Stimulated activated CD8-positive, alpha-beta memory T cell treated with anti-CD3 and anti-CD28 coated beads, Interleukin-15, amount 100 ng/mL, for 1 hour (primary cell): ENCODE data around the gene PPM1E.
"Not testable (repeated sequence)": the region's sequence is repeated elsewhere in the genome, so short reads cannot be mapped to it uniquely, and the experiment has no call there.

Experiments
- DNase-seq: peaks from one replicate; pipeline ENCODE4 v3.0.0-alpha.2; 2020; ENCODE audit warnings: low read depth

The PPM1E gene

DNA sequence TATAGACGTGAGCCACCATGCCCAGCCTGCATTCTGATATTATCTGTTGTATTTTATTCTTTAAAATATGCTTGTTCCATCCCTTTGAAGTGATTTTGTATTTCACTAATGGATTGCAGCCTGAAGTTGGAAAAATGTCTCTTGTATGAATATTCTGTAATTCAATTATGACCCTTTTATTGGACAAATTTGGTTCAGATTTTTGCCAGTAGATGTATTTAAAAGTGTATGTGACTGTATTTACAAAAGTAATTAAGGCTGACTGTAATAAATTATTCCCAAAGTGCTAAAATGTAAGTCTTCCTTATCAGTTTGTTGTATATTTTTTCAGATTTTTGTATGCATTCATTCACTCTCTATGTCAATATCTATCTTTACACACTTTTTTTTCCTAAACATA lies 23.8 kb downstream of the PPM1E start:
- no peak for DNase-seq

DNA sequence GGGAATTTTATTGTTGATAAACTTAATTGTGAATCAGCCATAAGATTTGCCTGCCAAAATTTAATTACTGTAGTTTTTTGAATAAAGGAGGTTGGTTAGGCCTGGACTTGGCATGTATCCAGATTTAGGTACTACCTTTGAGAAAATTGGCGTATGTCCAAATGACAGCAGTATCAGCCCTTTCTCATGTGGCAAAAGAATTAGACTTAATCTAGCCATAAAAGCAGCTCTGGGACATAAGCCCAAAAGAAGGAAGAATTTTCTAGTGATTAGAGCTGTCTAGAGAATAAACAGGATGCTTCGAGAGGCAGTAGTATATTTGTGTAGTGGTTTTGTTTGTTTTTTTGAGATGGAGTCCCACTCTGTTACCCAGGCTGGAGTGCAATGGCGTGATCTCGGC lies 27.7 kb downstream of the PPM1E start:
- no peak for DNase-seq

DNA sequence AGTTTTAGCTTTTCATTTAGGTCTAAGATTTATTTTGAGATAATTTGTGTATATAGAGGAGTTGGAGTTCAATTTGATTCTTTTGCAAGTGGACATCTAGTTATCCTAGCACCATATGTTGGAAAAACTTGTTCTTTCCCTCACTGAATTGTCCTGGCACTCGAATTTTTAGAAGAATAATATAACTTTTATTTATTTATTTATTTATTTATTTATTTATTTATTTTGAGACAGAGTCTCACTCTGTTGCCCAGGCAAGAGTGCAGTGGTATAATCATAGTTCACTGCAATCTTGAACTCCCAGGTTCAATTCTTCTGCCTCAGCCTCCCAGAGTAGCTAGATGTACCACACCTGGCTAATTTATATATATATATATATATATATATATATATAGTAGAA lies 29.4 kb downstream of the PPM1E start:
- DNase-seq: no peak

DNA sequence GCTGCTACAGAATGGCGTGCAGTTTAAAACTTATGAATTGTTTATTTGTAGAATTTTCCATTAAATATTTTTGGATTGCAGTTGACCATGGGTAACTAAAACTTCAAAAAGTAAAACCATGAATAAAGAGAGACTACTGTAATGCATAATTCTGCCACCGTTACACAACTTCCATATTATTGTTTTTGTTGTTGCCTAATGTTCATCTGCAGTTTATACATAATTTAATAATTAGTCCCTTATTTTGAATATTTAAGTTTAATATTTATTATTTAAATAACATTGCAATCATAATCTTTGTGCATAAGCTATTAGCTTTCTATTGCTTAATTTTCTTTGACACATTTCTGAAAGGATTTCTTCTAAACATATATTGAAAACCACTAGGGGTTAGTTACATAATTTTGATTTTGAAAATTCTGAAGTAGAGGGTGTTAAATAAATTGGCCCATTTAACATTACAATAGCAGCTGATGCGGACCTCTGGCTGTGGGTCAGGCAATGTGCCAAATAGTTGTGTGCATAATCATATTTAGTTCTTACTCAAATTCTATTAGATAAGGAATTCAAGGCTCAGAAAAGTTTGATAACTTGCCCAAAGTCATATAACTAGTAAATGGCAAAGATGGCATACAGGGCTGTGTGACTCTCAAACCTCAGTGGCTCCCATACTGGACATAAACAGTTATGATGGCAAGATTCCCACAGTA lies 31.1 kb downstream of the PPM1E start:
- no peak for DNase-seq

DNA sequence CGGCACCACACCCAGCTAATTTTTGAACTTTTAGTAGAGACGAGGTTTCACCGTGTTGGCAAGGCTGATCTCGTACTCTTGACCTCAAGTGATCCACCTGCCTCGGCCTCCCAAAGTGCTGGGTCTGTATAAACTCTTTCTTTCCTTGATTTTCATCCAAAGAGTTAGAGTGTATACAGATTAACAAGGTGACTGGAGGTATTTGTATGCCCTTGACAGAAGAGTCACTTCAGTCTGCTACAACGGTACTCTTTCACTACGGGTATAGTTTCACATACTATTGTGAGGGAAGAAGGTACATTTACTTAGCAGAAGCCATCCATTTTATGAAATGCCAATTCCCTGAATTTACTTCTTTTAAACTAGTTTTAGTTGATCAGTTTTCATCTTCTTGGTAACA lies 32.5 kb downstream of the PPM1E start:
- DNase-seq: no peak

DNA sequence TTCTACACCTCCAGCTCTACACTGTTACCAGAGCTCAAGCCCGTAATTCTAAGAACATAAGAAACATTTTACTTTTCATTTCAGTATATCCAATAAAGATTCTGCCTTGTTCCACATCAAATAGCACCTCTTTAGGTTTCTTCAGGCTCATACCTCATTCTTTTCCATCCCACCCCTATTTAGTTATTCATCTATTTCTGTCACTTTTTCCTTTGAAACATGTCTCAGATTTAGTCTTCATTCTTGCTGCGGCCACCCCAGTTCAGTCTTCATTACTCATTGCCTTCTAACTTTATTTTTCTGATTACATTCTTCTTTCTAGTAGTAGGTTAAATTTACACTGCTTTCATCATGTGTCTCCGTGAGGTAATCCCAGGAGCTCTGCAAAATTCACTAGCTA lies 33.5 kb downstream of the PPM1E start:
- no peak for DNase-seq

DNA sequence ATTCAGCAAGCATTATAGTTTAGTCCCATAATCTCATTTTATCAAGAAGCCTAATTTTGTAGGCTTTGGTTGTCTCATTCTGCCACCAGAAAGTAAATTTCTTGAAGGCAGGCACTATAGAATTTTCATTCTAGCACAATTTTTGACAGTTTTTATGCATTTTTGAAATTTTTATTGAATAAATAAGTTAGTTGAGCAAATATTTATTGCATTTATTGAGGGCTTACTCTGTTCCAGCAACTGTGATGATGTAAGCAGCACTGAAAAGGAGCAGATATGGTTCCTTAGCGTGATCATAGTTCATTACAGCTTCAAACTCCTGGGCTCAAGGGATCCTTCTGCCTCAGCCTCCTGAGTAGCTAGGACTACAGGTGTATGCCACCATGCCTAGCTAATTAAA lies 34.2 kb downstream of the PPM1E start:
- DNase-seq: no peak

DNA sequence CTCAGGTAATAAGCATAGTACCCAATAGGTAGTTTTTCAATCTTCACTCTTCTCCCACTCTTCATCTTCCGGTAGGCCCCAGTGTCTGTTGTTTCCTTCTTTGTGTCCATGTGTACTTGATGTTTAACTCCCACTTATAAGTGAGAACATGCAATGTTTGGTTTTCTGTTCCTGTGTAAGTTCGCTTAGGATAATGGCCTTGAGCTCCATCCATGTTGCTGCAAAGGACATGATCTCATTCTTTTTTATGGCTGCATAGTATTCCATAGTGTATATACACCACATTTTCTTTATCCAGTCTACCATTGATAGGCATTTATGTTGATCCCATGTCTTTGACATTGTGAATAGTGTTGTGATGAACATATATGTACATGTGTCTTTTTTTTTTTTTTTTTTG lies 38.9 kb downstream of the PPM1E start:
- not testable (repeated sequence) for DNase-seq

DNA sequence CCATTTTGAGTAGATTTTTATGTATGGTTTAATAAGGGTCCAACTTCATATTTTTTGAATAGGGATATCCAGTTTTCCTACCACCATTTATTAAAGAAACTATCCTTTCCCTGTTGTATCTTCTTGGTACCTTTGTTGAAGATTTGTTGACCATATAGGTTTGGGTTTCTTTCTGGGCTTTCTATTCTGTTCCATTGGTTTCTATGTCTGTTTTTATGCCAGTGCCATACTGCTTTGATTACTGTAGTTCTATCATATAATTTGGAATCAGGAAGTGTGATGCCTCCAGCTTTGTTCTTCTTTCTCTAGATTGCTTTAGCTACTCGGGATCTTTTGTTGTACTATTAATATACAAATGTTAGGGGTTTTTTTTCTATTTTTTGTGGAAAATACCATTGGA lies 46.5 kb downstream of the PPM1E start:
- DNase-seq: no peak

DNA sequence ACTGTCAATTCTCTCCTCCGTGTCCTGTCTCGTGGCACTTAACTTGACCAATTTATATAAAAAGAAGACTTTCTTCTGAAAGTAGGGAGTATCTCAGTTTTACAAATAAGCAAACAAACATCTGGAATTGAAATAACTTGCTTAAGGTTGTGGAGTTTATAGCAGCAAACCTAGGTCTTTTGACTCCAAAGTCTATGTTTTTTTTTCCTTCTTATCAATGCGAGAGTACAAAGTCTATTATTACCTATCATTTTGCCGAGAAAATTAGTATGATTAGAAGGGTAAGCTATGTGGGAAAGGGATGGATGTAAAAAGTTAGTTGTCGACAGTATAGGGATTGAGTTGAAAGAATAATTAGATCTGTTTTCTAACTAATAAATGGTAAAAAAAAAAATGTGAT lies 50.4 kb downstream of the PPM1E start:
- DNase-seq: no peak

DNA sequence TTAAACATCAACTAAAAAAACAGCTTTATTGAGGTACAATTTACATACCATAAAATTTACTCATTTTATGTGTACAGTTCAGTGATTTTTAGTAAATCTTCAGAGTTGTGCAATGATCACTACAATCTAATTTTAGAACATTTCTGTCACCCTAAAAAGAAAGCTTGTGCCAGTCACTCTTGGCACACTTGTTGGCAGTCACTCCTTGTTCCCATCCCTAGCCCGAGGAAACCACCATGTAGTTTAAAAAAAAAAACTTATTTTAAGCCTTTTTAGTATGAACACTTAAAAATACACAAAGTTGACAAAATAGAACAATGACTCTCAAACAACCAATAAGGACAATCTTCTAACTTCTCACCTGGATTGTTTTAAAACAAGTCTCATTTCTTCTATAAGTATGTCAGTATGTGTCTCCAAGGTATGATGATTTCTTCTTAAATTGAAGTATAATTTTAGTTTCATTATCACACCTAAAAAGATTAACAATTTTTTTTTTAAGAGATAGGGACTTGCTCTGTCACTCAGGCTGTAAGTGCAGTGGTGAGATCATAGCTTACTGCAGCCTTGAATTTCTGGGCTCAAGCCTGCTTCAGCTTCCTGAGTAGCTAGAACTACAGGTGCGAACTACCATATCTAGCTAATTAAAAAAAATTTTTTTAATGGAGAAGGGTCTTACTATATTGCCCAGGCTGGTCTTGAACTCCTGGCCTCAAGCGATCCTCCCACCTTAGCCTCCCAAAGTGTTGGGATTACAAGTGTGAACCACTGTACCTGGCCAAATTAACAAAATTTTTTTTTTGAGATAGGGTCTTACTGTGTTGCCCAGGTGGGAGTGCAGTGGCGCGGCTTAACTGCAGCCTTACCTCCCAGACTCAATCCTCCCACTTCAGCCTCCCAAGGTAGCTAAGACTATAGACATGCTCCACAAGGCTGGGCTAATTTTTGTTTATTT lies 53.2 kb downstream of the PPM1E start:
- DNase-seq: no peak

DNA sequence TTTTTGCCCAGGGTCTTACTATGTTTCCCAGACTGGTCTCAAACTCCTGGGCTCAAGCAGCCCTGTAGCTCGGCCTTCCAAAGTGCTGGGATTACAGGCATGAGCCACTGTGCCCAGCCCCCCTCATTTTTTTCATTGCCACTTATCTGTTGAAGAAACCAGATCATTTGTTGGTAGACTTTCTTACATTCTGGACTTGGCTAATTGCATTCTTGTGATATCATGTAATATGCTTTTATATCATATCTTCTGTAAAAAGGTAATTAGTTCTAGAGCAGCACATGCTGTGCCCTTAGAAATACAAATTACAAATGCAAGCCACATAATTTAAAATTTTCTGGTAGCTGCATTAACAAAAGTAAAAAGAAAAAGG lies 53.9 kb downstream of the PPM1E start:
- no peak for DNase-seq

DNA sequence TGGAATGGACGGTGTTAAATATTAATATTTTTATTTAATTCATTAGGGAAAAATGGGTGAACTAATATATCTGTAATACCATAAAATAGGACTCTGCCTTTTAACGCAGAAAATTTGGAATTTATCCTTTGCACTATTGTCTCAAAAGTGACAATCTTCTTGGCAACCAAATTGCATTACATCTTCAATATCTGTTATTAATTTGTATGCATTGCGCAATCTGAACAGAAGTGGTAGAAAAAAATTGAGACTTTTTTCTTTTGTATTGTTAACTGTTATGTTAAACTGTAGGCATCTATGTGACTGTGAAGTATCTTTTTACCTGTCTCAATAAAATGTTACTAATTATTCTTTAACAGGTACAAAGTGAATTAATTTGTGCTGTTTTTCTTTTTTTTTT lies 55.6 kb downstream of the PPM1E start:
- DNase-seq: no peak

DNA sequence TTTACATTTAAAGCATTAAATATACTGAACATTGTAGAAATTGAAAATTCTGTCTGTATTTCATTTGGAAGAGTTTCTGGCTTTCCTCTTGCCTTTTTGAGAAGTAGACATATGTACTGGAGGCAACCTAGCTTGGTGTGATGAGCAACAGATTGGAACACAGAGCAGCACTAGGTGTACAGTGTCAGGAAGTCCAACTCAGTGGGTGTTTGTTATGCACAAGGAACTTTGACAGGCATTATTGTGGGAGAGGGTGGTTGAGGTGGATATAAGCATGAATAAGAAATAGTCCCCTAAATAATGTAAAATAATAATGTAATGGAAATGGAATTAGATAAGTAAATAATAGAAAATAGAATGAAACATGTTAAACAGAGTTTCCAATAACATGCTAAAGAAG lies 58.1 kb downstream of the PPM1E start:
- no peak for DNase-seq

DNA sequence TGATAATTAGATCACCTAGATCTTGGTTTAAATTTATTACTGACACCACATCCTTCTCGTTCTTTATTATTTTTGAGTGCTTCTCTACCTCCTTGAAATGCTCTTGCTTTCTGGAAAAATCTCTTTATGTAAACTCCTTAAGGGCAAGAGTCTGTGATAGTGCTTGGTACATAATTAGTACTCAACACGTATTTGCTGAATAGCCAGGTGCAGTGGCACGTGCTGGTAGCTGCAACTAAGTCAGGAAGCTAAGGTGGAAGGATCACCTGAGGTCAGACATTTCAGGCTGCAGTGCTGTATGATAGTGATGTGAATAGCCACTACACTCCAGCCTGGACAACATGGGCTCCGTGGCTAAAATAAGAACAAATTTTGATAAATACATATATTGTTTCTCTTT lies 63.0 kb downstream of the PPM1E start:
- DNase-seq: no peak

DNA sequence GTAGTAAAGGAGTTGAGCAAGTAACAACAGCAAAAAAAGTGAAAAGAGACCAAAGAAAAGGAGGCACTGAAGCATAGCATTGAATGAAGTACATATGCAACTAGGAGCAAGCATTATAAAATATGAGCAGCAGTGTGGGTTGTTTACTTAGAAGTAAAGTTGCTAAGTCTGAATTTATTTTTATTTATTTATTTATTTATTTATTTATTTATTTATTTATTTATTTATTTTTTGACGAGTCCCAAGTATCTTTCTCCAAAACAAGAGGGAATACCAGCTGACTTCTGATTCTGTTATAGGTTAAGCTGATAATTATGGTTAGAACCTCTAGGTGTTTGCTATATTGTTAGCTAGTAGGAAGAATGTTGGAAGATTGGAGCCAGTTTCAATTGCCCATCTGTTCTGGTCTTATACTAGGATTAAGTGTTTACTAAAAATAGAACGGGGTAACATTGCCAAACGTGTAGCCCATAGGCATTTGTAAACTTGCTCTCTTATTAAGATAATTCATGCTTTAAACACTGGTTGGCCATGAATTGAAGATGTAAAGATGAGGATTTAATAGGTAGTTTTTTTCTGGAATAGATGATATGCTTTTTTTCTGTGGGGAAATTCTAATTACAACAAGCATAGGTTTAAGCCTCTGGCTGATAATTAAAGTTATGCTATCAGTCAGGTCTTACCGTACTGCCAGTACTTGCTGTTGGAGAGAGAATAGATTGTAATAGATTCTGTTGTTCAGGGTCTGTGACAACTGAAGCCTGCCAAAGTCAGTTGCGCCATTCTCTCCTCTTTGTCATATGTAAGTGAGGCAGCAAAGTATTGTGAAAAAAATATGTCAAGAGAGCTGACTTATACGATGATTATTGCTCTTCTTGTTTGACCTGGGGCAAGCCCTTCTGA lies 66.7 kb downstream of the PPM1E start:
- DNase-seq: no peak

DNA sequence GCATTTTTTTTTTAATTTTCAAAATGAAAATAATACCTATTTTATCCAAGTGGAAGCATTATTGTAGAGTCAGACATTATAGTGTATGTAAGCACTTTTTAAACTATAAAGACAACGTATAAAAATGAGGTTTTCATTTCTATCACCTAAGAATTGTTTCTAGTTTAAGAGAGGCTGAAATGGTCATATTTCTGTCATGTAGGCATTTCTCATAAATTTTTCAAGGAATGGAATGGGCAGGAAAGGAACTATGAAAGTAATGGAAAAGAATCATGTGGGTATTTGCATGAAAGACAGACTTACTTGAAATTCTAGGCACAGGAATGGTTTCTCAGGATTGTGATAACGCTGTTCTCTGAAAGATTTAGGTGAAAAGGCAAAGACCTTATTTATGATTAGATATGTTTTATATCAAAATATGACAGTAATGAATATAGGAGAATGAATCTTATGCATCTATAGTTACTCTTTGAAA lies 67.4 kb downstream of the PPM1E start:
- DNase-seq: no peak

DNA sequence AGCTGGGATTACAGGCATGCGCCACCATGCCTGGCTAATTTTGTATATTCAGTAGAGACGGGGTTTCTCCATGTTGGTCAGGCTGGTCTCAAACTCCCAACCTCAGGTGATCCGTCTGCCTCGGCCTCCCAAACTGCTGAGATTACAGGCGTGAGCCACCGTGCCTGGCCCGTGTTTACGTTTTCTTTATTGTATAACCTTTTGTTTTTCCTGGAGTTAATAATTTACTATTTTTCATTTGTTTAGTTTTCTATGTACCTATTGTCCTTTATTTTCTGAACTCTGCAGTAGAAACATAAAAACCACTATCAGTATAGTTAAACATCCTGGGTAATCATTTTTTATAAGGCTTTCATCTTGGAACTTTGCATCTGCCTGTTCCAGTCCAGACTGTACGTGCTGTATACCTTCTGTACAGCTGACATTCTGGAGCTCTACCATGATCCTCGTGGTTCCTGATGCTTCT lies 73.6 kb downstream of the PPM1E start:
- no peak for DNase-seq

DNA sequence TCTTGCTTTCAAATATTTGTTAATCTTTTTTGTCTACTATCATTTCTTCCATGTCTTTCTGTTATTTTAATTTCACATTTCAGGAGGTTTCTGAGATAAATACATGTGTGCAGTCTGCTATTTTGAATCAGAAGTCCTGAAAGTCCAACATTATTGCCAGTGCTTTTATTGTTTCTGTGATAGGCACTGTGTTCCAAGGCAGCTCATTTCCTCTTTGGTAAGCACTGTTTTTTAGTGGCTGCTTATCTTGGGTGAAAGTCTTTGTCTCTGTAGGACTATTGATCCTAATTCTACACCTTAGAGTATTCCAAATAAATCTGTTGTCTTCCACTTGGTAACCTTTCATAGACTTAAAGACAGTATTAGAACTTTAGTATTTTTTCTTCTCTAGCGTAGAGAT lies 76.1 kb downstream of the PPM1E start:
- no peak for DNase-seq

DNA sequence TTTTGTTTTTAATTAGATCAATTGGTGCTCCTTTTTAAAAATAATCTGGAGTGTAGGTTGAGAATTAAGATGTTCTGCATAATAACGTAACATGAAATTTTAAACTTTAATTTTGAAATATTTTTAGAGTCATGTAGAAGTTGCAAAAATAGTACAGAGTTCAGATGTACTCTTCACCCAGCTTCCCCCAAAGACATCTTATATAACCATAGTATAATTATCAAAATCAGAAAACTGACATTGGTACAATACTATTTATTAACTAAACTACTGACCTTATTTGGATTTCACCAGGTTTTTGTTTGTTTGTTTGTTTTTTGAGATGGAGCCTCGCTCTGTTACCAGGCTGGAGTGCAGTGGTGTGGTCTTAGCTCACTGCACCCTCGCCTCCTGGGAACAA lies 76.9 kb downstream of the PPM1E start:
- no peak for DNase-seq

DNA sequence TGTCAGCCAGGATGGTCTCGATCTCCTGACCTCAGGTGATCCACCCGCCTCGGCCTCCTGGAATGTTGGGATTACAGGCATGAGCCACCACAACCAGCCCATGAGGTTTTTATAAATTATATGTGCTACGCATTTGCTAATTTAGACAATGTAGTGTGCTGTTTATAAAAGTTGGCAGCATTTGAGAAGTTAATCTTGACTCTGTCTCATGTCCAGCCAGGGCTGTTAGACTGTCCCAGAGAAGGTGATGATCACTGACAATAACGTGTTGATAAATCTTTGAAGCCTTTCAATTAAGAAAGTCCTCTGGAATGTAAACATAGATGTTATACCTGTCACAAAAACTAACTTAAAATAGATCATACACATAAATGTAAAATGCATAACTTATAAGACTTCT lies 82.0 kb downstream of the PPM1E start:
- no peak for DNase-seq
